HG03095 (cell line): ENCODE measurements around the gene SPATA25.
A peak's percentile ranks its signal among the peaks of the same experiment; 100 is the strongest.
"Not testable (repeated sequence)": the region's sequence is repeated elsewhere in the genome, so short reads cannot be mapped to it uniquely, and the experiment has no call there.

Experiments used
- ATAC-seq: cut with Tn5 transposase; IDR thresholded peaks from one replicate; pipeline ENCODE4 v1.9.1; 2021; ENCODE audit warnings: moderate library complexity; ENCODE audit not compliant: unreplicated experiment

The SPATA25 gene

GRCh38 chr20:45917790-45918141, 30.3 kb upstream of the SPATA25 start:
- no peak for ATAC-seq

GRCh38 chr20:45913116-45913515, 25.7 kb upstream of the SPATA25 start:
- no peak for ATAC-seq

GRCh38 chr20:45912344-45912682, 24.9 kb upstream of the SPATA25 start:
- no peak for ATAC-seq

- ATAC-seq: no peak
Observed at GRCh38 chr20:45911486-45912343, 24.3 kb upstream of the SPATA25 start, which contains the start of gene PLTP. PLTP (minus strand) TSS chr20:45912155; CDS start chr20:45911452, 703 bp downstream.

- peak; percentile 85 for ATAC-seq
Observed at GRCh38 chr20:45910670-45911485, 23.5 kb upstream of the SPATA25 start.

GRCh38 chr20:45909817-45910669, 22.6 kb upstream of the SPATA25 start:
- ATAC-seq: no peak

- no peak for ATAC-seq
Observed at GRCh38 chr20:45909336-45909808, 21.9 kb upstream of the SPATA25 start.

GRCh38 chr20:45908084-45908483, 20.7 kb upstream of the SPATA25 start:
- ATAC-seq: no peak

- no peak for ATAC-seq
Observed at GRCh38 chr20:45907219-45907948, 20.0 kb upstream of the SPATA25 start.

- ATAC-seq: no peak
Observed at GRCh38 chr20:45905505-45906079, 18.2 kb upstream of the SPATA25 start.

- ATAC-seq: no peak
Observed at GRCh38 chr20:45904583-45905504, 17.4 kb upstream of the SPATA25 start.

GRCh38 chr20:45902199-45902701, 14.8 kb upstream of the SPATA25 start:
- ATAC-seq: no peak

- ATAC-seq: not testable (repeated sequence)
Observed at GRCh38 chr20:45901332-45901731, 13.9 kb upstream of the SPATA25 start.

GRCh38 chr20:45899046-45899835, 11.8 kb upstream of the SPATA25 start:
- no peak for ATAC-seq

- ATAC-seq: no peak
Observed at GRCh38 chr20:45898285-45898684, 10.9 kb upstream of the SPATA25 start.

- no peak for ATAC-seq
Observed at GRCh38 chr20:45897692-45898091, 10.3 kb upstream of the SPATA25 start.

- no peak for ATAC-seq
Observed at GRCh38 chr20:45897289-45897688, 9.9 kb upstream of the SPATA25 start.

GRCh38 chr20:45896641-45897161, 9.3 kb upstream of the SPATA25 start:
- no peak for ATAC-seq
